ENCODE measurements around the gene GARNL3.

The GARNL3 gene

GRCh38 chr9:127411122-127411521, 146.5 kb downstream of the GARNL3 start:
- DNase-seq: no peak

DNA sequence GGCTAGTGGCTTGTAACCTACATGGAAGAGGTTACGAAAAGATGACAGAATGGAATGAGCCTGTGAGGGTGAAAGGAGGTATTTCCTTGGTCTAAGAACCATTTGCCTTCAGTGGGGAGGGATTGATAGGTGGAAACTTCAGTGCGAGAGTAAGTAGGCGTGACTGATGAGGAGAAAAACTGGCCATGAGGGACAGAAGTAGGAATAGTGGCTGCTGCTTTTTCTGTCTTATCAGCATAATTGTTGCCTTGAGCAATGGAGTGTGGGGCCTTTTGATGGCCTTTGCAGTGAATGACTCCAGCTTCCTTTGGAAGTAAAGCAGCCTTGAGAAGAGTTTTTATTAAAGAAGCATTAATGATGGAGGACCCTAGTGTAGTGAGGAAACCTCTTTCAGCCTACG, 150.6 kb downstream of the GARNL3 start:
- DNase-seq: no peak

- no peak for DNase-seq
Observed at GRCh38 chr9:127415657-127416056, 151.1 kb downstream of the GARNL3 start.

- DNase-seq: no peak
Observed at GRCh38 chr9:127417131-127418036, 152.8 kb downstream of the GARNL3 start.

DNA sequence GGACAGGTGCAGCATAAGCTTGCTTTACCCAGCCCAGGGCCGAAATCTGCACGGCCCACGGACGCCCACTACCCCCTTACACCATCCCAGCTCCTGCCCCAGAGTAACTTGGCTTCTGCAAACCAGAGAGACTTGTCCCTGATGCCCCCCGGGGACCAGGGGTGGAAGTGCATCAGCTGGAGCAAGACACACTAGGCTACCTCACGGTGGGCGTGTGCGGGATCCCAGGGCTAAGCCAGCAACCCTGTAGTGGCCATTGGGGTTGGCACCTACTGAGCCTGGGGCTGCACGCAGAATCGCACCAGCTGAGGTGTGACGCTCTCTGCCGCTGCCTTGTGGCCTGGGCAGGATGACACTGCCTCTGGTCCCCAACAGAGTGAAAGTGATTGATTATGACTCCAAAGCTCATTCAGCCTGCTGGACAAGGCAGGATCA, 153.5 kb downstream of the GARNL3 start:
- DNase-seq: no peak

DNA sequence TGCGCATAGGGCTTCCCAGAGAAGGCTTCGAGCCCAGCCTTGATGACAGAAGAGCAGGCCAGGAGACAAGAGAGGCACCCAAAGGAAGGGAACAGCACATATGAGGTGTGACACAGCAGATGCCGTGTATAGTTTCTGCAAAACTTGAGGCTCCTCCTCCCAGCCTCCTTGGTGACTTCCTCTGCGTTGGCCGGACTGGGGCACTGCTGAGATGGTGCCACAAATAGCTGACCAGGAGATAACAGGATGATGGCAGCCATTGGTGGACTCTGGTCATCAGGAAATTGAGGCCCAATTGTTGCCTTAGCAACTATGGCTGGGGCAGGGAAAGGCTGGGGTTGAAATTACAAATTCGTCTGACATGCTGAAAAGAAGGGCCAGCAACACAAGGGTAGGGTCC, 154.8 kb downstream of the GARNL3 start:
- no peak for DNase-seq

DNA sequence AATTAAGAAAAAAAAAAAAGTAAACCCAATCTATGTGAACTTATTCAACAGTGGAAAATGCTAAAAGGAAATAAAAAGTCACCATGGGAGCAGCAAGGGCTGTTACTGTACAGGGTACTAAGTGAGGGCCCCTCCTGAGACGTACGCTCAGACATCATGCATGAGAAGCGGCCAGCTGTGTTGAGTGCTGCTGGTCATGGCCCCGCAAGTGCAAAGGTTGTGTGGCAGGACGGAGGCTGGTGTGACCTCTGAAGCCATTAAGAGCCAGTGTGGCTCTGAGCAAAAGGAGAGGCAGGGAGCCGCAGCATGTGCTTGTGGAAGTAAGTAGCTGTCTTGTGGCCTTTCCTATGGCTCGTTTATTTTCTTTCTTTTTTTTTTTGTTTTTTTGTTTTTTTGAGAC, 156.5 kb downstream of the GARNL3 start:
- DNase-seq: no peak

DNA sequence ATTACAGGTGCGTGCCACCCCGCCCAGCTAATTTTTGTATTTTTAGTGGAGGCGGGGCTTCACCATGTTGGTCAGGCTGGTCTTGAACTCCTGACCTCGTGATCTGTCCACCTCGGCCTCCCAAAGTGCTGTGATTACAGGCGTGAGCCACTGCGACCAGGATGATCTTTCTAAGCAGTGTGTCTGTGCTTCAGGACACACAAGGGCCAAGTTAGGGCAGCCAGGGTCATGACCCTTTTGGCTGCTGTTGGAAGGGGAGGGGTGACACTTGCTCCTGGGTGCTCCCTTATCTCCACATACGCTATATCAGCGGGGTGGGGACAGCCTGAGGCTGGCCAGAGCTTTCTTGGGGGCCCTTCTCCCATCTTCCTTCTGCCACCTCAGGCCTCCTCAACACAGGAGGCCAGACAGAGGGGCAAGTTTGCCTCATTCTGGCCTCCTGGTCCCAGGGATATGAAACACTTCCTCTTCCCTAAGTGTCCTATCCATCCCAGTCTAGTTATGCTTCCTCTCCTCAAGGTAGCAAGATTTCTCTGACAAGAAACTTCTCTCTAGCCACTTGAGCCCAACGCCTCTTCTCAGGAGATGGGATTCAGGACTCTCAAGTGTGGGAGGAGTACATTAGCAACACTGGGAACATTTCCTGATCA, 157.7 kb downstream of the GARNL3 start:
- DNase-seq: no peak

DNA sequence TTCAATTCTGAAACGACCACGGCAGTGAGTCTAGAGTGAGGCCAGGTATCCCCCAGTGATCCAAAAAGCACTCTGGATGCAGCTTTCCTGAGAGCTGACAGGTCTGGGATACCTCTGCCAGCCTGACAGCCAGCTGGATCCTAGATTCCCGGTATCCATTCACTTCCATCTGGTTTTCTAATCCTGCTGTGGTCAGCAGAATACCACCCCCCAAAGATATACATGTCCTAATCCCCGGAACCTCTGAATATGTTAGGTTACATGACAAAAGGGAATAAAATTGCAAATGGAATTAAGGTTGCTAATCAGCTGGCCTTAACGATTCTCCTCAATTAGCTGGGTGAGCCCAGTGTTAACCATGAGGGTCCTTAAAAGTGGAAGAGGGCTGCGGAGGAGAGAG, 158.2 kb downstream of the GARNL3 start:
- DNase-seq: no peak

DNA sequence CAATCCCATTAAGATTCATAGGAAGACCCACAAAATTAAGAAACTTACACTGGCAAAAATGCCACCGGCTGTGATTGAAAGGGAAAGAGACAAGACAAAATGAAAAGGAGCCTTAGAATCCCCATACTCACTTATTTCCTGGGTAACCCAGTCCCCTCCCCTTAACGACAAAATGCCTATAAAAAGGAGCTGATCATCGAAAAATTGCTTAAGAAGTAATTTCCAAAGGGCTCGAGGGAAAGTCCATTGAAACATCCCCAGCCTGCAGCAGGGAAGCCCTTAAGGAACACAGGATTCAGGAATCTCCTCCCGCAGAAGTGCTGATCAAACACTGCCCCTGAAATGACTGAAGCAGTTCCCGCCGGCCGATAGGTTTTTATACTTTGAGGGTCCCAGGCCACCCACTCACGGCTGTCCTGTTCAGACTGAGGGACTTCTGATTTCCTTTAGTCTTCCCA, 158.9 kb downstream of the GARNL3 start:
- DNase-seq: no peak

DNA sequence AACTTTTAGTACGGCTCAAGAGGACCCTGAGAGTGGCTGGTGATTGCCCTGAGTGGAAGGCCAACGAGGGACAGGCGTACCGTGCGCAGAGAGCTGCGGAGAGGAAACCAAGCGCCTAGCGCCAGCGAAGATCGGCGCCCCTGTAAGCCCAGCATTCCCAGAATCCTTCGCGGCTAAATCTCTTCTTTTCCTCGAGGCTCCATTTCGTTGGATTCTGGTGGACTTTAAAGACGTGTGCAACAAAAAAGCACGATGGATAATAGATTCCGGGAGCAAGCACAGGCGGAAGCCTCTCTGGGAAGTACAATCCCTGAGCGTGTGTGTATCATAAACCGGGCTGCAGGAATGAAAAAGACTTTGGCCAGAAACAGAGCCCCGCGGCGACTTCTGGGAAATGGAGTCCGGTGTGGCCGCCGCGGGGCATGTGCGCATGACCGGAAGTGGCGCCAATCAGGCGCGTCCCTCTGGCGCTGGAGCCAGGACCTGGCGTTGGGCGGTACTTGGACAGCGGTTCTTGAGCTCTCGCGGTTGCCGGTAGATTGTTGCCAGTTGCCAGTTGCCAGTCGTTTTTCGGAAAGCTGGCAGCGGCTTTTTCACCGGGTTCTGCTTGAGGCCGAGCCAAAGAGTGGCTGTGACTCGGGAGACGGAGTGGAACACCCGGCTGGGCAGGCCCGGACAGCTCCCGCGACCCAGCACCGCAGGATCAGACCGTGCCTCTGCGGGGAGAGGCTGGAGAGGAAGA, 159.5 kb downstream of the GARNL3 start, which contains the start of gene ZNF79:
ZNF79 (plus strand) TSS at position 449 of the 742 bp plus-strand sequence. CDS start 406 bp downstream, outside the sequence.
- DNase-seq: peak; percentile 65

DNA sequence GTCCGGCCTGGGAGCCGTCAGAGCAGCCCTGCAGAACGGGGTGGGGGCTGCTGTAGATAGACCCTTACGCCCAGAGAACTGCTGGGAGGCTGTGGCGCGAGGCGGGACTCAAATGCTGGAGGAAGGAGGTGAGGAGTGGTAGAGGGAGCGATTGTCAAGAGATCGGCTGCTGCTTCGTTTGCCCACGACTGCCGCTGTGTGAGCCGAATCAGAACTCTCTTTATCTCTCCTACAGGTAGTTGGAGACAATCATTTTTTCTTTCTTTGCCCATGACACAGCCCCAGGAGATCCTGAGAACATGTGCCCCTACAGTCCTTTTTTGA, 160.1 kb downstream of the GARNL3 start:
- no peak for DNase-seq

- DNase-seq: no peak
Observed at GRCh38 chr9:127426756-127427155, 162.2 kb downstream of the GARNL3 start.

GRCh38 chr9:127428348-127428747, 163.8 kb downstream of the GARNL3 start:
- no peak for DNase-seq

GRCh38 chr9:127430415-127430814, 165.8 kb downstream of the GARNL3 start:
- DNase-seq: no peak

- no peak for DNase-seq
Observed at GRCh38 chr9:127437497-127438264, 173.1 kb downstream of the GARNL3 start.

- DNase-seq: no peak
Observed at GRCh38 chr9:127438394-127438793, 173.8 kb downstream of the GARNL3 start.

Measured in NCI-H526 treated with DMSO at 0.1 percent for 48 hours (cell line).